K562 (cell line): Measurements from ENCODE around the gene C4A. TPM values are rescaled to one million over a fixed set of nuclear protein-coding genes. Genes with fewer than 3 reads are reported as not detected.

Experiments
- ATAC-seq: fragments of 200-7000 bp; cut with Tn5 transposase; 3 replicates; pipeline ENCODE4 v1.9.1; 2020; ENCODE audit warnings: moderate library complexity
- BruUV-seq: library from RNA; stranded (reverse); fragments of 400-500 nt; replicated peaks from 2 replicates; lab custom pipeline; 2021; lab: Mats Ljungman, UMichigan
- CTCF ChIA-PET: fragments of 300-600 bp; formaldehyde crosslinking; extraction: SDS; loops from one replicate; lab custom pipeline; 2021; ENCODE audit warnings: low intra/inter-chr PET ratio; lab: Yijun Ruan, JAX
- POLR2A ChIA-PET: fragments of 300-600, 350-650 bp; sonication (Branson Sonifier 250); formaldehyde crosslinking; extraction: SDS; loops from one replicate; lab custom pipeline; 2021; ENCODE audit warnings: antibody characterized with exemption, inconsistent platforms; lab: Yijun Ruan, JAX
- DNase-seq, 4 experiments: peaks; one replicate each; pipeline versions ENCODE4 v3.0.0 to v3.0.0-alpha.2; 2011 to 2018; ENCODE audit warnings: low spot score in 3 of 4, mixed read lengths in 3 of 4; ENCODE audit errors: extremely low read depth in 1 of 4
- FAIRE-seq: peaks from 2 replicates; lab custom pipeline; 2011; peaks lifted over from hg19 to GRCh38; lab: Jason Lieb, UNC
- H2AFZ ChIP-seq: 2 replicates; pipeline ENCODE4 v1.6.0; 2011; ENCODE audit warnings: low read depth, low read length, control low read depth, inconsistent platforms
- H3K27ac ChIP-seq: fragments of 200-600 bp; 3 replicates; pipeline ENCODE4 v1.8.0; 2011; ENCODE audit warnings: low read depth, mild to moderate bottlenecking, control low read depth, inconsistent platforms, low read length, moderate library complexity, mixed read lengths; ENCODE audit errors: extremely low read depth
- H3K27me3 ChIP-seq, 2 experiments: fragments of 300-600 bp in 1 of 2; 2 replicates in 1 of 2; 3 replicates in 1 of 2; pipeline versions ENCODE4 v1.6.0 to v1.8.0; 2011; ENCODE audit warnings: inconsistent platforms in 2 of 2, low read length in 2 of 2, mild to moderate bottlenecking in 1 of 2, mixed read lengths in 1 of 2, moderate library complexity in 1 of 2; ENCODE audit not compliant: control insufficient read depth in 2 of 2, insufficient read depth in 2 of 2
- H3K36me3 ChIP-seq: fragments of 300-600 bp; 3 replicates; pipeline ENCODE4 v1.8.0; 2011; ENCODE audit warnings: mild to moderate bottlenecking, low read length, inconsistent platforms; ENCODE audit not compliant: control insufficient read depth, insufficient read depth
- H3K4me1 ChIP-seq, 2 experiments: fragments of 200-600 bp in 1 of 2; replicated peaks in 1 of 2; 2 replicates in 1 of 2; 3 replicates in 1 of 2; pipeline versions ENCODE4 v1.5.1 to v1.8.0; 2011; ENCODE audit warnings: inconsistent platforms in 2 of 2, low read length in 2 of 2, mild to moderate bottlenecking in 1 of 2, mixed read lengths in 1 of 2, moderate library complexity in 1 of 2; ENCODE audit not compliant: control insufficient read depth in 2 of 2, insufficient read depth in 2 of 2
- H3K4me2 ChIP-seq: 2 replicates; pipeline ENCODE4 v1.6.1; 2011; ENCODE audit warnings: low read length, control low read depth, inconsistent platforms, mixed read lengths; ENCODE audit not compliant: insufficient read depth
- H3K4me3 ChIP-seq: fragments of 200-600 bp; sonication (generic), shearing (Covaris generic); 2 replicates; pipeline ENCODE4 v1.5.1; 2016; ENCODE audit warnings: control low read depth, inconsistent platforms
- H3K79me2 ChIP-seq: fragments of 200-600 bp; 3 replicates; pipeline ENCODE4 v1.8.0; 2011; ENCODE audit warnings: low read length, inconsistent platforms; ENCODE audit not compliant: control insufficient read depth, insufficient read depth
- H3K9ac ChIP-seq, 2 experiments: 2 replicates each; pipeline versions ENCODE4 v1.6.0 to v1.6.1; 2011; ENCODE audit warnings: low read depth in 2 of 2, low read length in 2 of 2, control low read depth in 1 of 2, inconsistent platforms in 1 of 2, mild to moderate bottlenecking in 1 of 2, mixed read lengths in 1 of 2; ENCODE audit not compliant: insufficient read depth in 1 of 2
- H3K9me1 ChIP-seq: one replicate; pipeline ENCODE4 v1.6.0; 2011; ENCODE audit warnings: inconsistent platforms, mild to moderate bottlenecking, low read length, moderate library complexity; ENCODE audit not compliant: control insufficient read depth, insufficient read depth
- H3K9me3 ChIP-seq: replicated peaks from 2 replicates; pipeline ENCODE4 v1.5.1; 2011; ENCODE audit warnings: low read depth, low read length, inconsistent platforms; ENCODE audit not compliant: control insufficient read depth, insufficient read depth
- H4K20me1 ChIP-seq: replicated peaks from 2 replicates; pipeline ENCODE4 v1.6.1; 2011; ENCODE audit warnings: low read length, inconsistent platforms, mixed read lengths; ENCODE audit not compliant: control insufficient read depth, insufficient read depth
- CREB3L1 ChIP-seq: fragments of 450-650 bp; IDR thresholded peaks from 2 replicates; pipeline ENCODE4 v1.6.1; 2014; ENCODE audit warnings: low read depth, mild to moderate bottlenecking, moderate library complexity, borderline replicate concordance
- HMG20A ChIP-seq: fragments of 450-650 bp; formaldehyde crosslinking; conservative IDR thresholded peaks from 2 replicates; pipeline ENCODE4 v1.4.0; 2020; ENCODE audit warnings: mild to moderate bottlenecking, mixed read lengths
- HOMEZ ChIP-seq: fragments of 250-450 bp; sonication (Bioruptor Pico); IDR thresholded peaks from 2 replicates; pipeline ENCODE4 v1.4.0; 2020; ENCODE audit warnings: mild to moderate bottlenecking, moderate library complexity
- PHF8 ChIP-seq: fragments of 200-600 bp; sonication (generic); IDR thresholded peaks from 2 replicates; pipeline ENCODE4 v1.6.1; 2012; ENCODE audit warnings: mixed run types, mild to moderate bottlenecking, inconsistent platforms, low read length, moderate library complexity, borderline replicate concordance
- SNRNP70 ChIP-seq: fragments of 200-400 bp; formaldehyde crosslinking; optimal IDR thresholded peaks from 2 replicates; pipeline ENCODE3; 2017; ENCODE audit warnings: low read depth, low read length
- ZBTB43 ChIP-seq: sonication (generic); formaldehyde crosslinking; IDR thresholded peaks from 2 replicates; pipeline ENCODE4 v1.8.0; 2023; ENCODE audit warnings: mild to moderate bottlenecking, missing genetic modification reagents
- ZNF133 ChIP-seq: fragments of 250-450 bp; sonication (Bioruptor Pico); IDR thresholded peaks from 2 replicates; pipeline ENCODE4 v1.4.0; 2020; ENCODE audit warnings: mild to moderate bottlenecking
- ZNF316 ChIP-seq: fragments of 450-650 bp; IDR thresholded peaks from 2 replicates; pipeline ENCODE4 v1.6.1; 2016
- ZNF695 ChIP-seq: fragments of 450-650 bp; formaldehyde crosslinking; IDR thresholded peaks from 2 replicates; pipeline ENCODE4 v1.4.0; 2020; ENCODE audit warnings: mild to moderate bottlenecking, moderate library complexity
- WGBS: fragments of 100-300 bp; shearing (Covaris generic); methylation state at CpG from one replicate; pipeline ENCODE4 v1.1.6; 2016; ENCODE audit warnings: low coverage, mixed read lengths; ENCODE audit not compliant: insufficient coverage; ENCODE audit errors: missing lambda C conversion rate; 5-methylcytosine and 5-hydroxymethylcytosine counted together
- in situ Hi-C: fragments of 300-500 bp; cut with MboI; formaldehyde crosslinking; loops from 4 replicates; pipeline ENCODE4 v1.15.0; 2018; ENCODE audit warnings: inconsistent platforms, mixed read lengths
- intact Hi-C: fragments of 100-400 bp; cut with micrococcal nuclease; formaldehyde crosslinking; loops from 2 replicates; pipeline ENCODE4 v1.14.2; 2022
- polyA plus RNA-seq, 8 experiments: library from polyadenylated mRNA; depleted of rRNA in 4 of 8; stranded (reverse) in 5 of 8; unstranded in 3 of 8; fragments of >200 nt; fragmentation: Nextera tagmentation in 2 of 8; fragmentation: Illumina TruSeq in 1 of 8; extraction: Ambion mirVana in 2 of 8; extraction: Trizol in 1 of 8; gene quantifications; 2 replicates each; pipeline versions ENCODE4 v1.2.1 to v1.2.3, GENCODE V29; 2011 to 2014; ENCODE audit warnings: inconsistent platforms in 1 of 8, missing spikeins in 1 of 8
- total RNA-seq, 7 experiments: library from RNA; depleted of rRNA in 6 of 7; stranded (reverse); fragments of >200 nt in 6 of 7; fragmentation: Illumina TruSeq in 2 of 7; extraction: Trizol in 2 of 7; gene quantifications; 2 replicates each; pipeline versions ENCODE4 v1.2.1 to v1.2.3, GENCODE V29; 2011 to 2021; ENCODE audit warnings: low replicate concordance in 1 of 7

The C4A gene
- total and polyA plus RNA-seq, 9 of the 15 experiments (the other 6 are each of a cell fraction or from before 2014, with no cell fraction given) = 0.27 to 7.6 (median 5.0) TPM

- no peak for TF ChIP-seq CREB3L1
- TF ChIP-seq ZNF133 (CRISPR knock-in tag) = no peak
- no peak for TF ChIP-seq HMG20A (CRISPR knock-in tag)
- TF ChIP-seq PHF8 = no peak
- TF ChIP-seq ZNF316 = 0 out of 2 replicates have a peak, but pooled peaks have one; percentile 10
- no peak for TF ChIP-seq HOMEZ
- no peak for TF ChIP-seq ZBTB43
- no peak for TF ChIP-seq SNRNP70
- no peak for TF ChIP-seq ZNF695 (CRISPR knock-in tag)
- in situ Hi-C loops = no loop called here
- intact Hi-C loops = loop anchor here (5.0 kb wide), 1 partner anchor 44 kb away; the partner anchor contains the start of gene ZBTB12
- Histone ChIP-seq H3K79me2 (no peaks in the 10 kb centered on the region), H3K27me3 (peaks cover 2 to 26% of the 10 kb centered on the region in 2 experiments; a peak in 3 of 5 replicates), H3K4me1 (peaks cover 16 to 24% of the 10 kb centered on the region in 2 experiments), H4K20me1 (no peaks in the 10 kb centered on the region), H3K4me3 (no peak overlapping the region), H3K9me3 (no peaks in the 10 kb centered on the region), H3K9ac (0 out of 4 replicates have a peak overlapping the region, but pooled peaks of 1 of the 2 experiments have one; percentile 17), H3K36me3 (peaks cover 7% of the 10 kb centered on the region), H3K27ac (no peak overlapping the region), H3K9me1 (peaks cover 7% of the 10 kb centered on the region), H2AFZ (no peak overlapping the region), H3K4me2 (no peak overlapping the region)
- CTCF ChIA-PET = no interaction called here
- POLR2A ChIA-PET = interaction anchor here (0.7 to 1.2 kb wide), 3 partner anchors 11 to 97 kb away, joined by 3 to 6 read pairs (median 5); partner anchors contain the start of gene DXO
- FAIRE-seq (no peak), DNase-seq (no peak), ATAC-seq (no peak)
- 62% methylated on average over 11 of the region's 11 CpGs for WGBS
- no TSS peak for BruUV-seq
Observed at GRCh38 chr6:31946370-31946885, 35.4 kb upstream of the C4A start.
